GM21619 (cell line): ENCODE measurements around the gene ITPRID2.
A peak's percentile ranks its signal among the peaks of the same experiment; 100 is the strongest.

Source experiments
- ATAC-seq: cut with Tn5 transposase; IDR thresholded peaks from one replicate; pipeline ENCODE4 v1.9.1; 2021; ENCODE audit not compliant: unreplicated experiment

ITPRID2 gene

DNA sequence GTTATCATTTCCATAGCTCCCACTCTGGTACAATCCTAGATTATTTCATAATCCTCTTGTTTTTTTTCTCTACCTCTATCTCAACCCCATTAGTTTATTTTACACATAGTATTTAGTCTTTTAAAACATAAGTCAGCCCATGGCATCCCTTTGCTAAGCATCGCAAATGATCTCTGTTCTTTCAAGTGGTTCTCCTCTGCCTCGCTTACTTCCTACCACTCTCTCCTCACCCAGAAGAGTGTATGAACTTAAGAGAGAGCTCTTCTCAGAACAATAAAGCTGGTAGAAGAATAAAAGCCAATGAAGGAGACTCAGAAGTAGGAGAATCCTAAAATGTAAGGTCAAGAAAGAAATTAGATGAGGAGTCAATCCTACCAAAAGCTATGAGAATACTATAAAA, 12.2 kb upstream of the ITPRID2 start:
- ATAC-seq, result no peak

DNA sequence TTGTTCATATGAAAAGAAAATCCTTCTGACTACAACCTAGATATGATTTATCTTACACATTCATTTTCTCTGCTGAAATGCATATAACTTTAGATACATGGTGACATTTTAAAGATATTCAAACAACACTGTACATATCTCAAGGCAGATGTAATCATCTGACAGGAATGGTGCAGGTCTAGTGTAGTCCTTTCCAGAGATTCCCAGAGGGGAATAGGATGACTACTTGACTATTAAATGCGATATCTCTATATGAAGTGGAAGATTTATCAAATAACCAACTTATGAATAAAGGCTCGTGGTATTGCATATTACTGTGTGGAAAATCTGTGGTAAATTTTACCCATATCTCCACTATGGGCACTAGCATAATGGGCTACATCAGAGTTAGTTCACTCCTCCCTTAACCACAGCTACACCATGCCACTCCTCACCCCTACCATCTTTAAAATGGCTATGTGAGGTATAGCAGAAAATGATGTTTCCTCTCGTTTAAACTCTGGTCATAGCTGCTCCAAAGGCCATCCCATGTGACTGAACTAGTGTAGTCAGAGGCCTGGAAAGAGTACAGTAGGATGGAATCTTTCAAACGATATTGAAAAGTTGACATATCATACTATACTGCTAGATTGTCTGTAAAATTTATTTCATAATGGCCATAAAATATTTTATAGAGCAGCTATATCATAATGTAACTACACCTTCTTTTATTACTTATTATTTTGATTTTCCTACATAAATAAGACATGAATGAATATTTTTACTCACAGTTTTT, 9.1 kb upstream of the ITPRID2 start:
- no peak for ATAC-seq

DNA sequence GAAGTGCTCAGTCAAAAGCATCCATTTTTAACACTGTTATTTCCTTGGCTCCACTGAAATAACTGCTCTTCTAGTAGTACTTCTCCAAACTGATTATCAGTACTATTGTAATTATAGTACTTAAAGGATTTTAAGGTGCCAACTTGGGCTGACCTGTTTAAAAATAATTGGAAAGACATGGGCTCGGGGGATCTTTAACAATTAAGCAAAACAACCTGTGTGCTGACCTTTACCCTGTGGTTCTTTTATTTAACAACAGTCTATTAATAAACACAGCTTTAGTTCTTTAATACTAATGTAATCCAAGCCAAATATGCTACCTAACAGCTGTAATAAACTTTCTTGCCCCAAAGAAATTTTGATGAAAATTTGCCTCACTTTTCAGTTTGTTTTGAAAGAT, 6.9 kb upstream of the ITPRID2 start:
- ATAC-seq, result no peak

DNA sequence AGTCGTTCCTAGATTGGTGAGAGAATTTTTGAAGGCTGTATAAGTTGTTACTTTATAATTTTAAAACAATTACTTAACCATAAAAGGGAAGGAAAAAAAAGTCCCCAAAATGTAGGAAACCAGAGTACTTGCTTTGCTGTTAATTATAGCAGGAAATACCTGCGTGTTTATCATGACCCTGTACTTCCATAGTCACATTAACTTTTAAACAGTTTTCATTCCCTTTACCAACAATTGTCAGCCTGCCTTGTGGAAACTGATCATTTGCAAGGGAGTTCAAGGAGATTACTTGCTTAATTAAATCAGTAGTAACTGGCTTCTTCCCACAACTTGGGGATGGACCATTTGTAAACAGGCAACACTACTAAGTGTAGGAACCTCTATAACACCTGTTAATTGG, 6.4 kb upstream of the ITPRID2 start:
- ATAC-seq, result no peak

DNA sequence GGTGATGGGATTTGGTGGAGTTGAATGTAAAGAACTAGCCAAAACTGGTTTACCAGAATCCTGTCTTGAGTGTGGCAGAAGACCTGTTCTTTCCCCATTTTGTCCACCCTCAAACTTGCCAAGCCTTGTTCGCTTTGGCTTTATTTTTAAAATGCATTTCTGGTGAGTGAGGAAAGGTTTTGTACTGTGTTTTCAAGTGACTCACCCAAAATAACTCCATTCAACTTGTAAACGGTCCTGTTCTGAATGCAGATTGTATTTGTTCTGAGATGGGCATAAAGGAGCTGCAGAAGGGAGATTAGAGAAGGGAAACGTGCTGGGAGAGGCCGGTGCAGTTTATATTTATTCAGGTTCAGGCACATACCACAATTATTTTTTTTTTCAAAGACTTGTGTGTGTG, 5.3 kb upstream of the ITPRID2 start:
- ATAC-seq, result no peak

DNA sequence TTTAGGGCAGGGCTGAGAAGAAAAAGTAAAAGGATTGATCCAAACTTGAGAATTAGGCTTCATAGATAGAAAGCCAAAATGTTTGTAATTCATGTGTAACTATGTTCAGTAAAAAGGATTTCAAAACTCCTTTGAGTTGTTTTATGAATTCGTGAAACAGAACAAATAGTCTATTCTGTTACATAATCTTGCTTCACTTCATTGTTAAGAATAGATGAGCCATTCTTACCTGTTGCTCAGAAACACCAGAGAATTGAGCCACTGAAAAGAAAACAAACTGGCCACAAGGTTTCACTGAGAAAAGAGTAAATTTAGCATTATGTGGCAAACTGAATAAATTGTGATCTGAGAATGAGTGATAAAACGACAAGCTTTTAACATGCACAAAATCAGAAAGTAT, 4.5 kb upstream of the ITPRID2 start:
- no peak for ATAC-seq

DNA sequence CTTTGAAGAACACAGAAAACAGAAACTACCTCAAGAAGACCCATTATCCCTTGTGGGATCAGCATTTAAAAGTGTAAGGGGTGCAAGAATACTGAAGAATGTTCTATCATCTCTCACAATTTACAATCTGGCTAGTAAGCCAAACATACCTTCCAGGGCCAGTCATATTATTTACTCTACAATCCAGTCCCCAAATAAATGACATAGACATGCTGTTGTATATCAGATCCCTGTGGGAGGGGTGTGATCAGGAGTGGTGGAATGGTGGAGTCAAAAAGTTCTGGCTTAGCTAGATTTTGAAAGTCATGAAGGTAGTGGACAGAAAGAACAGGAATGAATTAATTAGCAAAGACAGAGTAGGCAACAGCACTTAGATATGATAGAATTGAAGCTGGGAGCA, 1.8 kb upstream of the ITPRID2 start:
- no peak for ATAC-seq

DNA sequence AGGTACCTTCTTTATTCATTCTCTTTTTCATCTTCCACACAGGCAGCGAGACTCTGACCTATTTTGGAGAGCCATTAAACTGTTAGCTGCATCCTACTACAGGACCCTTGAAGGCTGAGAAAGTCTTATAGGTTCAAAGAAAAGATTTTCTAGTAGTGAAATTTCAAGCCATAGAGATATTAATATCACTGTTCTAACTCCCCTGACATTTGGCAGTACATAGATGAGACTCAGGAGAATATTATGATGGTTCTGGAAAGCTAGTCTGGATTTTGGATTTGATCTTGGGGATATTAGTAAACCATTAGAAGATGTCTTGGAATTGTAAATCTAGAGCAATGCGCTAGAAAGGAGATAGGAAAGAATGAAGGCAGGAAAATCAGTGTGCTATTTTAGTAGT, 1.3 kb upstream of the ITPRID2 start:
- no peak for ATAC-seq

DNA sequence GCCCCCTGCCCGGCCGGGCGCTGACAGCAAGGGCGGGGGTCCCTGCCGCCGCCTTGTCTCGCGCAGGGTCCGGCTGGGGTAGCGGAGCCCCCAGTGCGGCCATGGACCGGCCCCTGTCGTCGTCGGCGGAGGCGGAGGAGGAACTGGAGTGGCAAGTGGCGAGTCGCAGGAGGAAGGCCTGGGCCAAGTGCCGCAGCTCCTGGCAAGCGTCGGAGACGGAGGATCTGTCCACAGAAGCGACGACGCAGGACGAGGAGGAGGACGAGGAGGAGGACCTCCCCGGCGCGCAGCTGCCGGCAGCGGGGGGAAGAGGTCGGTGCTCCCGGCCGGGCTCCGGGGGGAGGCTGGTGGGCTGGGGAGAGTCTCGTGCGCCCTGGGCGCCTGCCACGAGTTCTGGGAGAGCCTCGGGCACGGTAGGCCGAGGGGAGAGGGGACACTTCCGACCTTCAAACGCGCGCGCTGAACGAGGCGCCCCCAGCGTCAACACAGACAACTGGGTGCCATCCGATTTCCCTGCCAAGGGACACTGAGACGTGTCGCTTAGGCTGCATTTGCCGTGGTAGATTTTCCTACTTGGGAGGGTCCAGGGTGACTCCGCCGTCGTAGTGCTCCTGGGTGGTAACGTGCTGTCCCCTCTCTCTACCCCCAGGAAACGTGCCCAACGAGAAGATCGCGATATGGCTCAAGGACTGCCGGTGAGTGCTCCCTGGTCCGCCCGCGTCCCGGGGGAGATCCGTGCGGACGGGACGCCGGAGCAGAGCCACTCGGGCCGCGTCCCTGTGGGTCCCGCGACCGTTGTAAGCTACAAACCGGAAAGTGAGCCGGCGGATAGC, 652 bp downstream of the ITPRID2 start:
- peak; percentile 53 for ATAC-seq

DNA sequence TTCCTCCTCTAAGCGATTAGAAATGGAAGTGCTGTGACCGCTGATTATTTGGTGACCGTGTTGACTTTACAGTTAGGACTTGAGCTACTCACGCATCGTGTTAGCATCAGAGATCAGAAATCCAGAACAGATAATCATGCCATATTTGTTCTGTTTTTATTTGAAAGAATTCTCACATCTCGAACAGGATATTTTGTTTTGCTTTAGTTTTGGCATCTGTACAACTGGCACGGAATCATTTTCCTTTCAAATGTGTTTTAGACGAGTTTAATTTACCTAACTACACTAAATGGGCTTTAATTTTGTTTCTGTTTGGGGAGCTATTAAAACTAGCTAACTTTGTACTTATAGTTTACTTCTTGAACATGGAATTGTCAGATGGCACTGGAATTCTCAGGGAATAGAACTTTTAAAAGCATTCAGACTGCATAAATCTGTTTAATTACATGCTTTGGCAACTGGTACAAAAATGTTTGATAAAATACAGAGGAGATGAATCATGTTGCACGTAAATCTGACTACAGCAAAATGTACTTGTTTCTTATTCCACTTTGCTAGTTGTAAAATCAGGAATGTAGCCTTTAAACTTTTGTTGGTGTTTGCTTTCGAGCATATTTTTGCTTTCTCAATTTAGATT, 1.4 kb downstream of the ITPRID2 start:
- ATAC-seq, result no peak

DNA sequence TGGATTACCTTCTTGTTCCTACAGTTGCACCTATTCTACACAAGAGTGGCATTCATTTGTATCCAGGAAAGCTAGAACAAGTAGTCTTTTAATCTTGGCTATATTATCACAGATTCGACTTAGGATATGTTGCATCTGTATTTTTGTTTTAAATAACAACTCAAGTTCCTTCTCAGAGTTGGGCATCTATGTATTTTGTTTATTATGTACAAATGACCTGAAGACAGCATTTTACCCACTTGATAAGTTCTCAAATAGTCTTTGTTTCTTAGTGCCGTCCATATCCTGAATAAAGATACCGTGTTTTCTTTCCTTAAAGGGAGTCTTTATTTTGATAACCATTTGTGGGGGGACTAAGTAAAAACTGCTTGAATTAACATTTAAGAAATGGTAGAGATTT, 2.9 kb downstream of the ITPRID2 start:
- ATAC-seq, result no peak

DNA sequence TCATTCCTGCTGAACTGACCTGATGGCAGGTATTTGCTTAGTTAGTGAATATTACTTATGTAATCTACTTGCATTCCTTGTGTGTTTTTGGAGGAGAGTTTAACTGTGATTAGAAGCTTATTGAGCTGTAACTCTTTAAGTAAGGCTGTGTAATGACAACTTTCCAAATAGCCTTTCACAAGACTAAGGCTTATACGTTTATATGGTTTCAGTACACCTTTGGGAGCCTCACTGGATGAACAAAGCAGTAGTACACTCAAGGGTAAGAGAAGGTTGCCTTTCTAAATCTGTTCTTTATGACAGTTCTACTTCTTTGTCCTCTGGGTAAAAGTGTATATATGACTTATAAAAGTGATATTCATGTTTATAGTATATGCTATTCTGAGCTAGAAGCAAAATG, 4.3 kb downstream of the ITPRID2 start:
- ATAC-seq, result no peak

DNA sequence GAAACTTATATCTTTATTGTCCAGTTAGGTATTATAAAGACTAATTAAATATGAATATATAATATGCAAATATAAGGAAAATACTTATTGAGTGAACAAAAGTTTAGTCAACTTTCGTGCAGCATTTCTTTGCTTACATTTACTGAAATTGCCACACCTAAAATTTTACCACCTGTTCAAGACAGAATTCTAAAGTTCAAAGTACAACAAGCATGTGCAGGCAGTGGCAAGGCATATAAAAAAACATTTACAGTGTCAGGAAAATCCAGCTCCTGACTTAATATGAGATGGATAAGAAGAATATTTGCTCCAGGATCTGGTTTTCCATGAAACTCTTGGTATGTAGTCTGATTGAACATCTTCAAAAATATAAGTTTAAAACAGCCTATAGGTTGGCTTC, 4.8 kb downstream of the ITPRID2 start:
- ATAC-seq, result no peak

DNA sequence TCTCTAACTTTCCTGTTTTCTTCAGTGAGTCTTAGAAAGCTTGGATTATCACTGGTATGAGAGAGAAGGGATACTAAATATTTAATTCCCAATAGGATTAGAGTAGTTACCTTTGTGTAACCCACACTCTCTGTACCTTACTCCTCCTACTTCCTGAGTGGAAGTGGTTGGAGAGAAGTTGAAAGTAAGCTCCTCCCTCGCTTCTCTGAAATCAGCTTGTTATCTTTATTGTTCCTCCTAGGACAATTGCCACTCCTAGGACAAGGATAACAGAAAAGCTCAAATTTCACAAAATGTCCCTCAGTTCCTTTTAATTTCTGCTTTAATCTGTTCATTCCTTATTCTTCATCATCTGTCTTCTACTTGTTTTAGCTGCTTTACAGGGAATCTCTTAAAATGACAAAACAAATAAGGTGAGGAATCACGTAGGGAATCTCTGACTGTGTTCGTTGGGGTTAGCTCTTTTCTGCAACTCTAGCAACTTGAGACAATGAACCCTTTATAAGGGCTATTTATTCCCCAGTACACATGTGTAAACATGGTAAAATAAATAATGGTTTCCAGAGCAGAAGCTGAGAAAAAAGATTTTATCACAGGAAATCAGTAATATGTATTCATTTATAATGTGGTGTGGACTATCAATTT, 8.6 kb downstream of the ITPRID2 start:
- ATAC-seq, result no peak

DNA sequence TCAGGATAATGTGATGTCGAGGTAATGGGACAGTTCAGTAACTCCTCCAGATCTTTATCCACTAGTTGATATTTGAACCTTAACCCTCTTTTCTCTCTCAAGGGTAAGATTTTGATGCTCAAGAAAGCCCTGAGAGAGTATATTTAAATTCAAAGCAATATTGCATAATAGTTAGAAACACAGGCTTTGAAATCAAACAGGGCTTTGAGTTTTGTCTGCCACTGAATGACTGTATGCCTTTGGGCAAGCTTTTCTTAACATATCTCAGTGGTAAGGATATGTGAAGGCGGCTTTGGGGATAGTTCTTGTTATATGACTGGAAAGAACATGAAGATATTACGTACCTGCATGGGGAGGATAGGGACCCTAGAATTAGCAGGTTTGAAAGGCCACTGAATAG, 11.1 kb downstream of the ITPRID2 start:
- no peak for ATAC-seq

DNA sequence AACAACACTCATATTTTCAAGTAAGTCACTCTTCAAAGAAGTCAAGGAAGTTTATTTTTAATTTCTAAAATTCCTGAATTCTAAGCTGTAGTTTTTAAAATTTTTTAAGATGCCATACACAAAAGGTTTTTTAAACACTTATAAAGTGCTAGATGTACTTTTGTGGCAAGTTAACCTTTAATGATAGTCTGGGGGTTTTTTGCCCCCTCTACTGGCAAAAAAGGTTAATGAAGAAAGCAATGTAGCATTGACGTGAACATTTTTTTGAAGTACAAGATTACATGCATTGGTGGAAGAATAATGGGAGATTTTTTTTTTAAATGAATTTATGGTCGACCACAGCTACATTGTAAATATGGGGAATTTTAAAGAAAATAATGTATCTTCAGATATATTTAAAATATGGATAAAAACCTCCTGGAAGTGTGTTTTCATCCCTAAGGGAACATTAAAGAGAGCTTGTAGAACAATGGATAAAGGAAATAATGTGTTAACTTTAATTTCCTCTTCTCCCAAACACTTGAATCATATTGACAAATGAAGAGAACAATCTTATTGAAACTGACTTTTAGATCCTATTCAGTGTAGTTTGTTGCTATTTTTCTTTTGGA, 12.6 kb downstream of the ITPRID2 start:
- ATAC-seq, result peak; percentile 42

DNA sequence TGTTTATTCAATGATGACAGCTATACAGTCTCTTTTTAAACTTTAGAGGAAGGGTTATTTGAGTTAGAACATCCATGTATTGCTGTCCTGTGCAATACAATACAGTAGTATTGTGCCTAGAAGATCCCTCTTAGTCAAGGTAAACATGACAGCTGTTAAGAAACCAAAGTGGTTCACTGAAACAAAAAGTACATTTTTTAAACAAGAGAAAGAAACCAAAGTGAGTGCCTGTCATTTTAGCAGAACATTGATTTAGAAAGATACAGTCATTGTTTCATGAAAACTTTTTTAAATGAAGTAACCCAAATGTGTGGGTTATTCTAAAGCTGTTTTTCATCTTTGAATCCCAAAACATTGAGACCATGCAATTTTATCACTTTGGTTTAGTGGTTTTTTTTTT, 15.5 kb downstream of the ITPRID2 start:
- peak; percentile 48 for ATAC-seq

DNA sequence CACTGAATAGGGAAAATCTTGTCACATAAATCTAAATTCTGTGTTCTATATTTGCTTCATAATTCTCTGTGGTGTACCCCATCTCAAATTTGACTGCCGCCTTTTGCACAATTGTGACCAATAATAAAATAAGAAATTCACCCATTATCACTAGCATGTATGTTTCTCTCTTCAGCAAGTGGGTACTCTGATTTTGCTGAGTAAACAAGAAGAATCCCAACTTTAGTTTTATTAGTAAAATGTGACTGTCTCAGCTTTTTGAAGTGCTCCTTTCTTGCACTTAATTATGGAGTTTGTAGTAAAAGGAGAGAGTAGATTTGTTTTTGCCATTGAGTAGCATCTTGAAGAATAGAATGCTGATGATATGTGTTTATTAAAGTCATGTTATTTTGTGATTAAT, 16.1 kb downstream of the ITPRID2 start:
- ATAC-seq, result no peak

DNA sequence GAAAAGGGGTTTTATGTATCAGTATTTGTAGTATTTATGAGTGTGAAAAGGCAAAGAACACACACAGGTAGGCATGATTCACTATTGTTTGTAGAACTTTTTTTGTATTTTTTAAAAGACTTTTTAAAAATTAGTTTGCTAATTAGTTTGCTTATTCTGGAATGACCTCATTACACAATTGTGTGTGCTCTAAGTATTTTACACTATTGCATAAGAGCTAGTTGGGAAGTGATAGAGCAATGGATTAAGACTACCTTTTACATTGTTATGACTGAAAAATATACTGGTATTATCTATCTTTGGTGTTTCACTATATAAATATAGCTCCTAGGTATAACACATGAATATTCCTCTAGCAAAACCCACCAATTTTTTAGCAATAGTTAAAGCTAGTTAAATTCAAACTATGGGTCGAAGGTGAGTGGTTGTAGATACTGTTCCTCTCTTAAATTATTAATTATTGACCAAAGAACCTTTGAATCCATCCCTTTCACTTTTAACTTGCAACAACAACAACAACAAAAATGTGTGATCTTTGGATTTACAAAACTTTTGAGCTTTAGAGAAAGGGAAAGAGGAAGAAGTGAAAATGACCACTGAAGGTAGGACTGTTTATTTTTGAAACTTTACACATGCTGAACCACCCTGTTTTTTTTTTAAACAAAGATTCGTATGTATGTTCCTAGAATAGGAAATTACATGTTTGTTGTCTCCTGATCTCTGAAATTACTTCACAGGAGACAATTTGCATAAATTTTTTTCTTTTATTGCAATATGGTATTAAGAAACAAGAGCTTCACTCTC, 18.7 kb downstream of the ITPRID2 start:
- no peak for ATAC-seq

DNA sequence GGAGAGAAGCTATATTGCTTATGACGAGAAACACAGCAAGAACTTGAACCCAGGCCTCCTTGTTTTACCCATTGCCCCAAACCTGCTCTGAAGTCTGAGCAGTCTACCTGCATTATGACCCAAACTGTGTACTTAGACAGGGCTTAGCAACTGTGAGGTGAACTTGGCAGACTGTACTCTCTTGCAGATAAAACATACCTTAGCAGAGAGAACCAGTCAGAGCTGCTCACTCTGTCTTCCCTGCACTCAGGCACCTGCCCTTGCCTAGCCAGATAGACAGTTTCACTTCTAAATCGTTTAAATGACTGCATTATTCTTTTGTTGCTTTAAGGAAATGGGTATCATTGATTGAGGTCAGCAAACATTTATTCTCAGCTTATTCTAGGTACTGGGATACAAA, 20.3 kb downstream of the ITPRID2 start:
- no peak for ATAC-seq
